H9 (cell line): ENCODE measurements around the gene CA11. TPM values are rescaled to one million over a fixed set of nuclear protein-coding genes. Genes with fewer than 3 reads are reported as not detected.
A peak's percentile ranks its signal among the peaks of the same experiment; 100 is the strongest.

Experiments
- DNase-seq: peaks from one replicate; pipeline ENCODE4 v3.0.0-alpha.2; 2017
- H2AFZ ChIP-seq: one replicate; pipeline ENCODE4 v1.6.1; 2013; ENCODE audit warnings: mild to moderate bottlenecking, low read length, control low read depth, moderate library complexity
- H2AK5ac ChIP-seq: 2 replicates; pipeline ENCODE4 v1.6.1; 2013; ENCODE audit warnings: low read length, control low read depth, mixed read lengths; ENCODE audit not compliant: insufficient read length
- H2BK120ac ChIP-seq: one replicate; pipeline ENCODE4 v1.6.1; 2013; ENCODE audit warnings: low read depth, mild to moderate bottlenecking, low read length, control low read depth, inconsistent platforms; ENCODE audit not compliant: poor library complexity, severe bottlenecking
- H2BK12ac ChIP-seq: 2 replicates; pipeline ENCODE4 v1.6.1; 2013; ENCODE audit warnings: low read length, control low read depth, mixed read lengths, low read depth; ENCODE audit not compliant: insufficient read length
- H2BK15ac ChIP-seq: 2 replicates; pipeline ENCODE4 v1.6.1; 2013; ENCODE audit warnings: low read depth, low read length, control low read depth
- H2BK20ac ChIP-seq: one replicate; pipeline ENCODE4 v1.6.1; 2013; ENCODE audit warnings: low read depth, mild to moderate bottlenecking, low read length, control low read depth, inconsistent platforms; ENCODE audit not compliant: poor library complexity, severe bottlenecking
- H2BK5ac ChIP-seq: 2 replicates; pipeline ENCODE4 v1.6.1; 2013; ENCODE audit warnings: low read length, control low read depth, mixed read lengths; ENCODE audit not compliant: insufficient read length
- H3K14ac ChIP-seq: 2 replicates; pipeline ENCODE4 v1.6.1; 2013; ENCODE audit warnings: low read length, control low read depth; ENCODE audit not compliant: insufficient read depth
- H3K18ac ChIP-seq: 2 replicates; pipeline ENCODE4 v1.6.1; 2013; ENCODE audit warnings: low read depth, mild to moderate bottlenecking, mixed read lengths, low read length, control low read depth; ENCODE audit not compliant: insufficient read length
- H3K23ac ChIP-seq: 2 replicates; pipeline ENCODE4 v1.6.1; 2013; ENCODE audit warnings: low read length, control low read depth, mixed read lengths, low read depth; ENCODE audit not compliant: insufficient read length
- H3K23me2 ChIP-seq: 2 replicates; pipeline ENCODE4 v1.6.1; 2013; ENCODE audit warnings: low read depth, mild to moderate bottlenecking, mixed read lengths, low read length, control low read depth; ENCODE audit not compliant: insufficient read length, poor library complexity, severe bottlenecking
- H3K27ac ChIP-seq: 2 replicates; pipeline ENCODE4 v1.5.1; 2013; ENCODE audit warnings: low read length, control low read depth, mixed read lengths, low read depth; ENCODE audit not compliant: insufficient read length
- H3K27me3 ChIP-seq: 2 replicates; pipeline ENCODE4 v1.6.1; 2013; ENCODE audit warnings: low read length, control low read depth, inconsistent platforms; ENCODE audit not compliant: insufficient read depth
- H3K4ac ChIP-seq: 2 replicates; pipeline ENCODE4 v1.6.1; 2013; ENCODE audit warnings: low read depth, mild to moderate bottlenecking, control low read depth, inconsistent platforms, low read length, moderate library complexity
- H3K4me1 ChIP-seq: 2 replicates; pipeline ENCODE4 v1.6.1; 2013; ENCODE audit warnings: low read length, control low read depth, inconsistent platforms; ENCODE audit not compliant: insufficient read depth
- H3K4me2 ChIP-seq: 2 replicates; pipeline ENCODE4 v1.6.1; 2013; ENCODE audit warnings: low read length, control low read depth, mixed read lengths; ENCODE audit not compliant: insufficient read length, insufficient read depth
- H3K56ac ChIP-seq: 2 replicates; pipeline ENCODE4 v1.6.1; 2013; ENCODE audit warnings: low read depth, mild to moderate bottlenecking, mixed read lengths, low read length, control low read depth; ENCODE audit not compliant: insufficient read length
- H3K79me1 ChIP-seq: 2 replicates; pipeline ENCODE4 v1.6.1; 2013; ENCODE audit warnings: low read depth, mild to moderate bottlenecking, moderate library complexity, low read length, control low read depth, inconsistent platforms; ENCODE audit not compliant: insufficient read depth, poor library complexity, severe bottlenecking
- H3K79me2 ChIP-seq: 2 replicates; pipeline ENCODE4 v1.6.1; 2013; ENCODE audit warnings: low read length, control low read depth, inconsistent platforms; ENCODE audit not compliant: insufficient read depth
- H3K9ac ChIP-seq: 2 replicates; pipeline ENCODE4 v1.6.1; 2013; ENCODE audit warnings: low read length, control low read depth, mixed read lengths; ENCODE audit not compliant: insufficient read length; ENCODE audit errors: extremely low read depth
- H3K9me3 ChIP-seq: one replicate; pipeline ENCODE4 v1.6.1; 2013; ENCODE audit warnings: low read depth, low read length, inconsistent platforms; ENCODE audit not compliant: control insufficient read depth
- H3T11ph ChIP-seq: one replicate; pipeline ENCODE4 v1.6.1; 2013; ENCODE audit warnings: mild to moderate bottlenecking, low read length, control low read depth, inconsistent platforms
- H4K20me1 ChIP-seq: one replicate; pipeline ENCODE4 v1.6.1; 2013; ENCODE audit not compliant: control insufficient read depth, insufficient read length, insufficient read depth
- H4K5ac ChIP-seq: 2 replicates; pipeline ENCODE4 v1.6.1; 2013; ENCODE audit warnings: low read depth, mild to moderate bottlenecking, mixed read lengths, low read length, control low read depth; ENCODE audit not compliant: insufficient read length
- H4K8ac ChIP-seq: replicated peaks from 2 replicates; pipeline ENCODE4 v1.6.1; 2013; ENCODE audit warnings: low read length, control low read depth, mixed read lengths, low read depth; ENCODE audit not compliant: insufficient read length
- H4K91ac ChIP-seq: 2 replicates; pipeline ENCODE4 v1.6.1; 2013; ENCODE audit warnings: low read depth, mild to moderate bottlenecking, moderate library complexity, mixed read lengths, low read length, control low read depth; ENCODE audit not compliant: insufficient read length
- H3K27ac Mint-ChIP-seq, 3 experiments: 2 replicates in 2 of 3; 3 replicates in 1 of 3; pipeline ENCODE4 v1.8.0; 2020 to 2021; ENCODE audit warnings: mixed read lengths in 3 of 3, mild to moderate bottlenecking in 1 of 3, moderate library complexity in 1 of 3
- H3K27me3 Mint-ChIP-seq: 2 replicates; pipeline ENCODE4 v1.8.0; 2021; ENCODE audit warnings: low read depth, mild to moderate bottlenecking, moderate library complexity, mixed read lengths
- H3K36me3 Mint-ChIP-seq, 3 experiments: 2 replicates in 2 of 3; 3 replicates in 1 of 3; pipeline ENCODE4 v1.8.0; 2020 to 2021; ENCODE audit warnings: low read depth in 3 of 3, mixed read lengths in 3 of 3; ENCODE audit not compliant: insufficient read depth in 1 of 3
- H3K4me1 Mint-ChIP-seq, 2 experiments: 2 replicates each; pipeline ENCODE4 v1.8.0; 2020; ENCODE audit warnings: mixed read lengths in 2 of 2
- H3K4me3 Mint-ChIP-seq, 2 experiments: 2 replicates in 1 of 2; 3 replicates in 1 of 2; pipeline ENCODE4 v1.8.0; 2020 to 2021; ENCODE audit warnings: mild to moderate bottlenecking in 2 of 2, mixed read lengths in 2 of 2, moderate library complexity in 1 of 2
- H3K9me3 Mint-ChIP-seq, 2 experiments: 2 replicates in 1 of 2; 3 replicates in 1 of 2; pipeline ENCODE4 v1.8.0; 2020; ENCODE audit warnings: mild to moderate bottlenecking in 2 of 2, mixed read lengths in 2 of 2, moderate library complexity in 1 of 2
- WGBS: extraction: QIAGEN DNeasy Blood & Tissue Kit; methylation state at CpG from one replicate; pipeline ENCODE4 v1.1.7; 2013; ENCODE audit warnings: missing lambda C conversion rate, low lambda C conversion rate, mixed read lengths; ENCODE audit not compliant: insufficient read length; ENCODE audit errors: extremely low coverage; 5-methylcytosine and 5-hydroxymethylcytosine counted together
- total RNA-seq: library from RNA; stranded (reverse); gene quantifications from 2 replicates; pipeline ENCODE4 v1.2.1, GENCODE V29; 2021
- TF ChIP-seq, protein P1 (sequence below): fragments of 200-600 bp; sonication (generic); conservative IDR thresholded peaks from 3 replicates; pipeline ENCODE4 v1.8.0; 2021; ENCODE audit warnings: antibody characterized with exemption, mild to moderate bottlenecking

Gene CA11
- total RNA-seq, 1 experiment from 2014 or later, result 107 TPM

DNA sequence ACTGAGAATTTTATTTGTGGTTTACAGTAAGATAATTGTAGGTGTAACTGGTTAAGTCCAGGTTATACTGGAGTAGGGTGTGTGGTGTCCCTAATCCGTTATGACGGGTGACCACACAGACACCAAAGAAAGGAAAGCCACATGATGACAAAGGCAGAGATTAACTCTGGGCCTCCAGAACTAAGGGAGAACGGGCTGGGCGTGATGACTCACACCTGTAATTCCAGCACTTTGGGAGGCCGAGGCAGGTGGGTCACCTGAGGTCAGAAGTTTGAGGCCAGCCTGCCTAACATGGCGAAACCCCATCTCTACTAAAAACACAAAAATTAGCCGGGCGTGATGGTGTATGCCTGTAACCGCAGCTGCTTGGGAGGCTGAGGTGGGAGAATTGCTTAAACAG lies 39.6 kb upstream of the CA11 start:
- WGBS, result no CpG with 5 or more reads among the region's 9 CpGs
- Histone ChIP-seq H3K4me1 (no peaks in the 10 kb centered on the region), H4K8ac (no peak overlapping the region), H3K23me2 (no peaks in the 10 kb centered on the region), H3K9me3 (no peaks in the 10 kb centered on the region), H3K9ac (no peak overlapping the region), H3K79me2 (no peaks in the 10 kb centered on the region), H4K5ac (no peak overlapping the region), H2BK5ac (no peak overlapping the region), H2BK12ac (no peak overlapping the region), H3K4ac (no peak overlapping the region), H2BK15ac (no peak overlapping the region), H3K79me1 (no peaks in the 10 kb centered on the region), H2BK20ac (no peak overlapping the region), H3K27me3 (no peaks in the 10 kb centered on the region; the same call in 1 of the 2 replicates), H3K27ac (no peak overlapping the region), H4K91ac (no peak overlapping the region), H4K20me1 (no peaks in the 10 kb centered on the region), H2AK5ac (no peak overlapping the region), H2AFZ (no peak overlapping the region), H2BK120ac (no peak overlapping the region), H3K14ac (no peak overlapping the region), H3K4me2 (no peak overlapping the region), H3K56ac (no peak overlapping the region), H3K23ac (no peak overlapping the region), H3K18ac (no peak overlapping the region), H3T11ph (no peak overlapping the region)
- H3K4me1 Mint-ChIP-seq, result peaks cover 3 to 9% of the 10 kb centered on the region in 2 experiments
- no peak for DNase-seq
- no peaks in the 10 kb centered on the region for H3K9me3 Mint-ChIP-seq
- H3K27ac Mint-ChIP-seq, result 0 out of 7 replicates have a peak overlapping the region, but pooled peaks of 1 of the 3 experiments have one; percentile 20
- H3K36me3 Mint-ChIP-seq, result no peaks in the 10 kb centered on the region; a peak in 1 of 7 replicates
- H3K4me3 Mint-ChIP-seq, result no peak overlapping the region
- TF ChIP-seq, protein P1, sequence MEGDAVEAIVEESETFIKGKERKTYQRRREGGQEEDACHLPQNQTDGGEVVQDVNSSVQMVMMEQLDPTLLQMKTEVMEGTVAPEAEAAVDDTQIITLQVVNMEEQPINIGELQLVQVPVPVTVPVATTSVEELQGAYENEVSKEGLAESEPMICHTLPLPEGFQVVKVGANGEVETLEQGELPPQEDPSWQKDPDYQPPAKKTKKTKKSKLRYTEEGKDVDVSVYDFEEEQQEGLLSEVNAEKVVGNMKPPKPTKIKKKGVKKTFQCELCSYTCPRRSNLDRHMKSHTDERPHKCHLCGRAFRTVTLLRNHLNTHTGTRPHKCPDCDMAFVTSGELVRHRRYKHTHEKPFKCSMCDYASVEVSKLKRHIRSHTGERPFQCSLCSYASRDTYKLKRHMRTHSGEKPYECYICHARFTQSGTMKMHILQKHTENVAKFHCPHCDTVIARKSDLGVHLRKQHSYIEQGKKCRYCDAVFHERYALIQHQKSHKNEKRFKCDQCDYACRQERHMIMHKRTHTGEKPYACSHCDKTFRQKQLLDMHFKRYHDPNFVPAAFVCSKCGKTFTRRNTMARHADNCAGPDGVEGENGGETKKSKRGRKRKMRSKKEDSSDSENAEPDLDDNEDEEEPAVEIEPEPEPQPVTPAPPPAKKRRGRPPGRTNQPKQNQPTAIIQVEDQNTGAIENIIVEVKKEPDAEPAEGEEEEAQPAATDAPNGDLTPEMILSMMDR, result no peak
- peaks cover 5% of the 10 kb centered on the region for H3K27me3 Mint-ChIP-seq
